Fibroblast of mammary gland (primary cell): ENCODE data around the gene CCDC191.

Experiments
- DNase-seq: peaks from one replicate; pipeline ENCODE4 v3.0.0-alpha.2; 2010; ENCODE audit warnings: low read depth
- H3K4me3 ChIP-seq: 2 replicates; pipeline ENCODE4 v1.5.1; 2011; ENCODE audit warnings: low read depth, mild to moderate bottlenecking, low read length, moderate library complexity; ENCODE audit not compliant: control insufficient read depth
- TF ChIP-seq, protein P1 (sequence below): conservative IDR thresholded peaks from 2 replicates; pipeline ENCODE4 v1.5.1; 2011; ENCODE audit warnings: low read depth, low read length, inconsistent platforms; ENCODE audit not compliant: control insufficient read depth, insufficient read depth

CCDC191 gene

DNA sequence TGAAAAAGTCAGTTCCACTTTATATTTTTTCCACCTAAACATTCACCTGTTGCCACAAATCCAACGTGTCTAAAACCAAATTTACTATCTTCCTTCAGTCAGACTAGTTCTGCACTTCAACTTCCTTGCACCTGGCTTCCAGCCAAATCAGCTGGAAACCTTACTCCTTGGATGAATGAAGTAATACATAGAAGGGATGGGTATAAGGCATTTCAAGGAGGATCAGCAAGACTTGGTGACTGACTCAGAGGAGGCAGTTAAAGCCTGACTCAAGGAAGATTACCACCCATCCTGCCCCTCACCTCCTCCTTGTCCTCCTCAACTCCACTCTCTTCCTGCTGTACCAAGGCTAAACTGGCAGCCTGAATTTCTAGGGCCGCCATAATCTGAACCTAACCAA lies 37.3 kb upstream of the CCDC191 start:
- no peak overlapping the region for H3K4me3 ChIP-seq
- DNase-seq, result peak; percentile 83
- TF ChIP-seq, protein P1, sequence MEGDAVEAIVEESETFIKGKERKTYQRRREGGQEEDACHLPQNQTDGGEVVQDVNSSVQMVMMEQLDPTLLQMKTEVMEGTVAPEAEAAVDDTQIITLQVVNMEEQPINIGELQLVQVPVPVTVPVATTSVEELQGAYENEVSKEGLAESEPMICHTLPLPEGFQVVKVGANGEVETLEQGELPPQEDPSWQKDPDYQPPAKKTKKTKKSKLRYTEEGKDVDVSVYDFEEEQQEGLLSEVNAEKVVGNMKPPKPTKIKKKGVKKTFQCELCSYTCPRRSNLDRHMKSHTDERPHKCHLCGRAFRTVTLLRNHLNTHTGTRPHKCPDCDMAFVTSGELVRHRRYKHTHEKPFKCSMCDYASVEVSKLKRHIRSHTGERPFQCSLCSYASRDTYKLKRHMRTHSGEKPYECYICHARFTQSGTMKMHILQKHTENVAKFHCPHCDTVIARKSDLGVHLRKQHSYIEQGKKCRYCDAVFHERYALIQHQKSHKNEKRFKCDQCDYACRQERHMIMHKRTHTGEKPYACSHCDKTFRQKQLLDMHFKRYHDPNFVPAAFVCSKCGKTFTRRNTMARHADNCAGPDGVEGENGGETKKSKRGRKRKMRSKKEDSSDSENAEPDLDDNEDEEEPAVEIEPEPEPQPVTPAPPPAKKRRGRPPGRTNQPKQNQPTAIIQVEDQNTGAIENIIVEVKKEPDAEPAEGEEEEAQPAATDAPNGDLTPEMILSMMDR, result no peak

- TF ChIP-seq, protein P1, result no peak
- no peak for DNase-seq
- H3K4me3 ChIP-seq, result no peak overlapping the region
These were observed 36.7 kb upstream of the CCDC191 start for GRCh38 chr3:114093016-114093380.

- peak; percentile 15 for DNase-seq
- TF ChIP-seq, protein P1, result no peak
These were observed 36.1 kb upstream of the CCDC191 start for GRCh38 chr3:114092151-114093015.

GRCh38 chr3:114089675-114090074 lies 33.3 kb upstream of the CCDC191 start:
- no peak overlapping the region for H3K4me3 ChIP-seq
- TF ChIP-seq, protein P1, result no peak
- no peak for DNase-seq

More at GRCh38 chr3:114092151-114093015, 36.1 kb upstream of the CCDC191 start:
- H3K4me3 ChIP-seq, result no peak overlapping the region

DNA sequence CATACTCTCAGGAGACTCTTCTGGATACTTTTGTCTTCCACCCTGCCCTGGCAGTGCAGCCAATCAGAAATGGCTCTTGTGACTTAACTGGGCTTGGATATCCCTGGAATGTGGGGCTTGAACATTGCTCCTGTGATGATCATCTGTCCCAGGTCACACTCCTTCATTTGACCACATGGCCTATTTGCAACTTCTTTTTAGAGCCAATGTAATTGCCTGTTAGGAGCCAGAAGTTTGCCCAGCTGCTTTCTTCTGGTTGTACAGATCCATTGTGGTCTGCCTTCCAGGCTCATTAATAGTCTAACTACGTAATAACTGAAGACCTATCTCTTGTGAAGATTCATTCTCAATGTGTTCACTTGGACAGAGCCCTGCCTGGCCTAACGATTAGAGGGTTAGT lies 30.0 kb upstream of the CCDC191 start:
- no peak for DNase-seq
- TF ChIP-seq, protein P1, result no peak

GRCh38 chr3:114083112-114083511 lies 26.8 kb upstream of the CCDC191 start:
- TF ChIP-seq, protein P1, result no peak
- no peak overlapping the region for H3K4me3 ChIP-seq

More for the DNA sequence above, 30.0 kb upstream of the CCDC191 start:
- H3K4me3 ChIP-seq, result no peak overlapping the region

More at GRCh38 chr3:114083112-114083511, 26.8 kb upstream of the CCDC191 start:
- DNase-seq, result no peak
